SKM-1 treated with dmso at 0.1 percent for 144 hours (cell line): ENCODE data around the gene APOBEC3H.

Experiments
- DNase-seq: peaks from one replicate; lab custom pipeline; 2025; ENCODE audit not compliant: unreplicated experiment; lab: John Stamatoyannopoulos, UW

Gene APOBEC3H

DNA sequence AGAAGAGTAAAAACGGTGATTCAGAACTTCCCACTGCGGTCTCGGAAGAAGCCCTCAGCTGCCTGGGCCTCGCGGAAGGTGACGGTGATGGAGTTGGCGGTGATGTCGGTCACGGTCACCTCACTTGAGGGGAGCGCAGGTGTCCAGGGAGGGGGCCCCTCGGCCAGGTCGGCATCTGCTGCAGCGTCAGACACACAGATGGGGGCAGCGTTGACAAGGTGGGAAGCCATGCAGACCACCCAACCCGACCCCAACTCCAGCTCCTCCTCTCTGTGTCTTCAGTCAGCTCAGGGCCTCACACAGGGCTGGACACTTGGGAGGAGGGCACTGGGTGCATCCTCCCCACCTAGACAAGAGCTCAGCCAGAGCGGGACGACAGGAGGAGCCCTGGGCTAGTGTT lies 36.8 kb downstream of the APOBEC3H start:
- no peak for DNase-seq

DNA sequence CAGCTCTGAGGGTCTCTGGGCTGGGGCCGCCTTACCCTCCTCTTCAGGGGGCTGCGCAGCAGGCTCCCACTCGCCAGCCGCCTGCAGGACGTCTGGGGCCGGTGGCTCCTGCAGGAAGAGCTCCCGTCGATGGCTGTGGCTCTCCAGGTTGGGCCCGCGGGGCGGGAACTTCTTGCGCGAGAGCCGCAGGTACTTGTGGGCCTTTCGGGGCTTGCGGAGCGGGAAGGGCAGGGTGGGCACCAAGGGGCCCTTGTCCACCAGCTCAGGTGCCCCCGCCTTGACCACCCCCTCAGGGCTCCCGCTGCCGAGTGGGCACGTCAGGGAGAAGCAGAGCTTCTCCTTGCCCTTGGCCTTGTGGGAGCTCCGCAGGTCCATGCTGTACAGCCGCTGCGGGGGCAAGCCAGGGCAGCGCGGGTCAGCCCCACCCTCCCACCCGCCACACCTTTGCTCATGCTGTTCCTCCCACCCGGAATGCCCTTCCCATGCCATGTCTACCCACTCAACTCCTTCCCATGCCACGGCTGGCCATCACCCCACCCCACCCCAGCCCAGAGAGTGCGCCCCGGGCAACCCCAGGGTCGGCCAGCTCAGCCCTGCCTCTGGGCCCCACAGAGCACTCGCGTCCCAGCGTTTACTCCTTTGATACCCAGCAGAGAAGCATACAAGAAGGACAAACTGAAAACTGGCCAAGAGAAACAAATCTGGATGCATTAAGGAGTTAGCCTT lies 37.5 kb downstream of the APOBEC3H start:
- DNase-seq, result no peak

DNA sequence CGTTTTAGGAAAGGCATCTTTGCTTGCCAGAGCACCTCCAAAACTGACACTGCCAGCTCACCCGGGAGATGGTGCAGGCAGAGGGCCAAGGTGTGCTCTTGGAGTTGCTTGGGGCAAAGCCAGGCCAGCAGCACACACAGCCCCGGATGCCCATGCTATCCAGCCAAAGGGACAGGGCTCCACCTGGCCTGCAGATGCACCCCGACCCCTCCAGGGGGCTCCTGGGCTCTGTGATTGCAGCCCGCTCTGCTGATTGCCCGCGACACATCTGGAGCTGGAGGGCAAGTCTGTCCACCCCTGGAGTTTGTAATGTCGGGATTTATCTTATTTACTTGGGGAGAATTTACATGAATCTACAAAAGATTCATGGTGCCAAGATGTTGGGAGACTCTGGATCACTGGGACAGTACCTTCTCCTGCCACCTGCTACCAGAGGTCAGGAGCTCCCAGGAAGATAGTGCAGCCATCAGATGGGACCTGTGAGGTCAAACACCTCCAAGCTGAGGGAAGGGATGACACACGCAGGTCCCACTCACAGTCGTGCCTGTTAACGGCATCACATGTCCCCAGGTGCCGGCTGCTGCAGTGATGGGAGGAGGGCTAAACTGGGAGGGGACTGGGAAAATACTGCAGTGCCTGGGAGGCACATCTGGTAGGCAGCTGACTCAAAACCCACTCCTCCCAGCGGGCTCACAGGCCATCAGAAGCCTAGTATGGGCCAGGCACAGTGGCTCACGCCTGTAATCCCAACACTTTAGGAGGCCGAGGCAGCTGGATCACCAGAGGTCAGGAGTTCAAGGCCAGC lies 38.2 kb downstream of the APOBEC3H start:
- DNase-seq, result no peak

DNA sequence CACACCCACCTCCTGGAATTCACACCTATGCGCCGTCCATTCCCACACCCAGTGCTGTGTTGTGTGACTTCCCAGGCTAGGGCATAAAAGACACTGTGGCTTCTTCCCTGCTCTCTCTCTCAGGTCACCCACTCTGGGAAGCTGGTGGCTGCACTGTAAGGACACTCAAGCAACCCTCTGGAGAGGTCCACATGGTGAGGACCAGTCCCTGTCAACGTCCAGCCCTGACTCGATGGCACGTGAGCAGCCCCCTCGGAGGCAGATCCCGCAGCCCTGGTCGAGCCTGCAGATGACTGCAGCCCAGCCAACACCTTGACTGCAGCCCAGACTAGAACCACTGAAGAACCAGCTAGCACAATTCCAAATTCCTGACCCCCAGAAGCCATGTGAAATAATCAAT lies 39.3 kb downstream of the APOBEC3H start:
- DNase-seq, result no peak

DNA sequence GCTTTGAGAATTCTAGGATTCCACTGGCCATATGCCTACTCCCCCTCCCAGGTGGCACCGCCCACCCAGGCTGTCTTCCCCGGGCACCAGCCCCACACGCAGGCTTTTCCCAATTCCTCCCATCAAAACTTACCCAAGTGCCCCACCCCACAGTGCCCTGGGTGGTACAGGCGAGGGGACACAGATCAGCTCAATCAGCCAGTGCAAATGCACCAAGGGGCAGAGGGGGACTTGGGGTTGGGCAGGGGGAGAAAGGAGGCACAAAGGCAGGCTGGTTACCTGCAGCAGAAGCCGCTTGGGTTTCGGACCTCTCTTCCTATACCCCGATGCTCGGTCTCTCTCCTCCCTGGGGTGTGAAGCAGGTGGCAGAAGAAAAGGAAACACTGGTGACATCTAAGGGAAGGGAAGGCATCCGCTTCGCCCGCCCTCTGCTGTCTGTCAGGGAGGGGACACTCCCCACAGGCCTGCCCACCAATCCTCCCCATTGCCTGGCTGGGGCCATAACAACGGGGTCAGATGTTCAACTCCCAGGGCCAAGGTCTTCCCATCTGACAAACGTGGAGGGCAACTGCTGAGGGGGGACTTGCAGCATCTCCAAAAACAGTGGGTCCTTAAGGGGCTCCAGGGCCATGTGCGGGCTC lies 41.4 kb downstream of the APOBEC3H start:
- no peak for DNase-seq

DNA sequence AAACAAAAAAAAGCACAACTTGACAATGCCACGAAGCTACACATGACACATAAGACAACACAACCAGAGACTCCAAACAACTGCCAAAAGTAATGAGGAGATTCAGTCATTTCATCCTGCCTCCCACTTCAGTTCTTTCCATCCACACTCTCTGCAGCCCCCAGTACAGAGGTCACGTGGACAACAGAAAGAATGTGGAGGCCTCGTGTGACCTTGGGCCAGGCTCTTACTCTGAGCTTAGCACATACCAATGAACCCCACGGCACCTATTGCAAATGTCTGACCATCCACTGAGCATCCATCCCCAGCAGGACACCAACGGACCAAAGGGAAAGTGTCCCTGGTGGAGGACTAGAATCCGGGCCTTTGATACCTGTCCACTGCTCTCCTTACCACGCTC lies 42.9 kb downstream of the APOBEC3H start:
- no peak for DNase-seq

DNA sequence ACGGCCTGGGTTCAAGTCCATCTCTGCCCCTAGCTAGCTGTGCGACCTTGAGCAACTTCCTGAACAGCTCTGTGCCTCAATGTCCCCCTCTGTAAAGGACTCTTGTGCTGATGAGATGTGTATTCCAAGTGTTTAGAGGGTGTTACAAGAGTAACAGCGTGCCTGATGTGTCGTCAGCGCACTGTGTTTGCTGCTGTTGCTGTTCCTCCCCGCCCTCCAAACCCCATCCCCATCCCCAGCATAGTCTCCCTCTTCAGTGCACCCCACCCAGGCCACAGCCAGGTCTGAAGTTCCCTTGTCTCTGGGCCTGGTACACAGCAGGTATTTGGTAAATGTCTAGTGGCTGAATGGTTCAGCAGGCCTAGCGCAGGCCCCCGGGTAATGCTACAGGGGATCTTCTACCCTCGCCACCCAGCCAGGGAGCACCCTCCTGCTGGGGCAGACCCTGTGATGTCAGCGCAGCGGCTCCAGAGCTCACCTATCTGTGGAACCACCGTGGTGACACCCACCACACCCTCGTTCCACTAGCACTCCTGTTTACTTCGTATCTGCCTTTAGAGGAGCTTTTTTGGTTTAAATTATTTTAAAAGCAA lies 45.1 kb downstream of the APOBEC3H start:
- no peak for DNase-seq

DNA sequence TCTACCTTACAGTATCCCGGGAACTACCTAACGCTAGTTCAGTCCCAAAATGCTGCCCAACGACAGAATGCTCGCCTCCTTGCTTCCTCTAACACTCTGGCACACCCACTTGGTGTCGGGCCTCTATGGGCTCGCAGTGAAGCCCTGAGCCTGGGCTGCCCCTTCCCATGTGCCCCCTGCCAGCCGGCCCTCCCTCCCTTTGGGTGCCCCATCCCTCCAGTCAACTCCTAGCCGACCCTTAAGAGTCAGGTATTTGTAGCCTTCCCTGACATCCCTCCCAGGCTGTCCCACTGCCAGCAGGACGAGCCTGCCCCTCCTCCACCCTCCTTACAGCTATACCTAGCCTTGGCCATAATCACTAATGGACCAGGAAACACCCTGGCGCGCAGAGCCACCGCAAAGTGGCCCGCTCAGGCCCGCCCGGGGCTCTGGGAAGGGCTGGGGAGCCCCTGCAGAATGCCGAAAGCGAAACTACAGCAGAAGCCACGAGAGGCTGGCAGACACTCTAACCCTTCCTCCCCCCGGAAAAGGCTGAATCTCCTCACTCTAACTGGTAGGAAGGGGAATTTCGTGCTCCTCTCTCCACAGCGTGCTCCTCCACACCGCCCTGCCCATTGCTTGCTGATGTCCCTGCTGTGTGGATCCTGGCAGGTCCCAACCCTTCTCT lies 47.2 kb downstream of the APOBEC3H start:
- DNase-seq, result no peak

DNA sequence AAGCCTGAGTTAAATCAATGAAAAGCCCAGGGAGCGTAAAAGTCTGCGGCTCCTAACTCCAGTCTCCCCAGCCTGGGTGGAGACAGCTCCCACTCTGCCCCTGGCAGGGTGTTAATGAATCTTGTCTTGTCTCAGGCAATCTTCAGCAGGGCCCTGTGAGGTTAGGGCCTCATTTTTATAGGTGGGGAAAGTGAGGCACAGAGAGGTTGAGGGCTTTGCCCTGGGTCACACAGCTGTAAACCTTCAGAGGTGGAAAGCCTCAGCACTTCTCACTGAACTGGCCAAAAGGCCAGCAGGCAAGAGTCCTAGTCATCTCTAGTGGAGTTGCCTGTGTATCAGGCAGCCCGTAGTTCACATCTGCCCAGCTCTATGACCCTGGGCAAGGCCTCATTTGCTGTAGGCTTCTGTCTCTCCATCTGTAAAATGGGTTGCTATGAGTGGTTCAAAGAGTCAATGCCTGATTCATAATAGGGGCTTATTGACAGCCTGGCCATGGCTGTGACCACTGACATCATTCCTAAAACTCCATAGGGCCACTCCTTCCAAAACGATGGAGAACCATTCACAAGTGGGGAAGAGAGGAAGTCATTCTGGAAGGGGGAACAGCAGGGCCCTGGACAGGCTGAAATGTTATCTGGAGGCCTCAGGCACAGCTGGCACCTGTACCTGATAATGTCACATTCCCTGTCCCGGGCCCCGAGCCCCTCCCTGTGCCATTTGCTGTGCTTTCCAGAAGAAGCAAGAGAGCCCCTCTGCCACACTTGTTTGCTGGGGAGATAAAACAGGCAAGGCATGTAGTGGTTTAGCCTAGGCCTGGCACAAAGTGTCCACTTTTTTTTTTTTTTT lies 49.4 kb downstream of the APOBEC3H start:
- no peak for DNase-seq

DNA sequence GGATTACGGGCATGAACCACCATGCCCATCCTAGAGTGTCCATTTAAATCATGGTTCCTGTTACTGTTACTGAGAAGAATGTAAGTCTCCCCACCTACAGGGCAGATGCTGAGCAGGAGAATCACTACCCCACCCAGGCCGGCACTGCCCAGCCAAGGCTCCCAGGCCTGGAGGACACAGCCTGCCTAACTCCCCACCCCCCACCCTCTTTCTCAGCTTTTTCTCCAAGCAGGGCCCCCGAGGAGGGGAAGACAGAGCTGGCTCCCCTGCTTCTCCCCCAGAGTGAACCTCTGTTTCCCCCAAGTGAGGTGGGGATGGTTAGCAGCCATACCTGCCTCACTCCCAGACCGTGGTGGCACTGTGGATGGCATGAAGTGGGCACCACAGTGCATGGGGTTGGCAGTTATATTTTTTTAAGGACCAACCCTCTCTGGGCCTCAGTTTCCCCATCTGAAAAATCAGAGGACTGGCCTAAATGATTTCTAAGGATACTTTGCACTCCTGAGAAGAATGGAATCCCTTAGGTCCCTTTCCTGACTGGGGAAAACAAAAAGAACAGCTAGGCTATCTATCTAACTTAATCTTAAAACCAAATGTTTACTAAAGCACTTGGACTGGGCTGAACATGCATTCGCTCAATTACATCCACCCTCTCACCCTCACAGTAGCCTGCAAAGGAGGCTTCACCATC lies 50.4 kb downstream of the APOBEC3H start:
- no peak for DNase-seq

DNA sequence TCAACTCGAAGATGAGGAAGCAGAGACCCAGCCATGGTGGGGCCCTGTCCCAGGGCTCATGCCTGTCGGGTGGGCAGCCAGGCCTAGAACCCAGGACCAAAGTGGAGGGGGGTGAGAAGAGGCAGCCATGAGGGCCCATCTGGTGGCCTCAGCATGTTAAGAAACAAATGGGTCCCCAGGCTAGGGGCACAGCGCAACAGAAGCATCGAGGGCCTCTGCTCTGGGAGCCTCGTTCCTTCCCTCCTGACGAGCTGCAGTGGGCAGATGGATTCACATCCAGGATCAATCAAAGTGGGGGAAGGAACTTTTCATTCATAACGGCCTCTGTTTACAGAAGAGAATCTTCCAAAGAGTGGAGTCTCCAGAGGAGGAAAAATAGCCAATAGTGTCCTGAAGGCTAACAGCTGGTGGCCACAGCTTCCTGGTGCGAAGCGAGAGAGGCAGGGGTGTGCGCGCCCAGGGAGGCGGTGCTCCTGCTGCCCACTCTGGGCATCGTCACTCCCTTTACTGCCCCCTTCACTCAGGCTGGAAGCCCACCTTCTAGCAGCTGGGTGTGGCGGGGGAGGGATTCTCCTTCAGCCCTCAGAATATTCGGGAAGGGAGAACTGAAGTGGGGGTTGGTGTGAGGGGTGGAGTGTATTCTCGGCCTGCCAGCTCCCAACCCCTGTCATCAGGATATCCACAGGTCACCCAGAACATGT lies 51.1 kb downstream of the APOBEC3H start:
- no peak for DNase-seq

DNA sequence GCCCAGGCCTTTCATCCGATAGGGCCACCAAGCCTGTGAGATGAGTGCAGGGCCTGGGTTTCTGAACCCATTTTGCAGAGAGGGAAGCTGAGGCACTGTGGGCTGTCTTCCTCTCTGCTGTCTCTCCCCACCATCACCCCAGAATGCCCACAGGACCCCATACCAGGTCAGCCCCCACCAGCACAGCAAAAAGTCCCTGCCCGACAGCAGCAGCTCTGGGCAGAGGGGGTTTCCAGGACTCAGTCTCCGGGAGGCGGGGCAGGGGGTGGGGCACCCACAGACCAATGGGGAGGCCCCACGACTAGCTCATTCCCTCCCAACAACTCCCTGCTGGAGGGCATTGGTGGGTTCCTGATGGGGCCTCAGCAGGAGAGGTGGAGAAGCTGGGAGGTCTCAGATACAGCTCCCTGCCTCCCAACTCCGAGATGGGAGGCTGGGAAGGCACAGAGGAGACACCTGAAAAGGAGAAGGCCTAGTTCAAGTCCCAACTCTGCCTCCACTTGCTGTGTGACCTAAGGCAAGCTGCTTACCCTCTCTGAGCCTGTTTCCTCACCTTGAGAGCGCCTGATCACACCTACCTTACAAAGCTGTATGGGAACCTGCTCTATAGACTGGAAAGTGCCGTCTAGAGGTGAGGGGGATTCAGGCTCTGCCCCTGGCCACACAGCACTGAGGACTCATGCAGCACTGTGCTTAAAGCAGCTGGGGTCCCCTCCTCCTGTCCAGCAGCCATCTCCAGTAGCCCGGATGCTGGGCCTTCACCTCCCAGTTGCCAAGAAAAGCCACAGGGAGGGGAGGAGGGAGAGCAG lies 51.9 kb downstream of the APOBEC3H start:
- DNase-seq, result no peak

DNA sequence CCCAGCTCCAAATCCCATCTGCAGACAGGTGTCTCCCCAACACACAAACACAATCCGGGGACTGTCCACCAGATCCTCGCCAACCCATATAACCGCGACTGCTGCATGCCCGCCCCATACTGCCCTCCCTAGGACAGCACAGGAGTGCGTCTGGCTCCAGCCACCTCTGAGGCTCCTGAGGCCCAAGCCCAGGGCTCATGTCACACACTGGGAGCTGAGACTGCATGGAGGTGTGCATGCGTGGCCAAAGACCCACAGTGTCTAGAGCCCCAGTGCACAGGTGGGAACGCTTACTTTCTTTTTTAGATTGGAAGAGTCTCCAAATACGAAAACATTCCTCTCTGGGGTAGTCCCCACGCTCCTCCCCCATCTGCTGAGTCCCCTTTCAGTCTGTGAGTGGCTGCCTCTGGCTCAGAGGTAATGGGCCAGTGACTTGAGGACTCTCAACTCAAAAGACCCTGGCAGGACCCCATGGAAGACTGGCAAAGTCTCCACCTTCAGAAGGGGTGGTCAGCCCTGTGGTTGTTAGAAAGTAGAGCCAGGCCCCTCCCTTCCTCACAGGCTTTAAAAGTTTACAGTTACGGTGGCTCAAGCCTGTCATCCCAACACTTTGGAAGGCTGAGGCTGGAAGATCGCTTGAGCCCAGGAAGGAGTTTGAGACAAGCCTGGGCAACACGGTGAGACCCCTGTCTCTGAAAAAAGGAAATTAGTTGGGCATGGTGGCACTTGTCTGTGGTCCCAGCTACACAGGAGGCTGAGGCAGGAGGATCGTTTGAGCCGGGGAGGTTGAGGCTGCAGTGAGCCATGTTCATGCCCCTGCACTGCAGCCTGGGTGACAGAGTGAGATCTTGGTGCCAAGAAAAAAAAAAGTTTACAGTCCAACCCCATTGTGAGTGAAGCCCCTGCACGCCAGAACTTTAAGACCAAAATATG lies 53.1 kb downstream of the APOBEC3H start:
- no peak for DNase-seq

DNA sequence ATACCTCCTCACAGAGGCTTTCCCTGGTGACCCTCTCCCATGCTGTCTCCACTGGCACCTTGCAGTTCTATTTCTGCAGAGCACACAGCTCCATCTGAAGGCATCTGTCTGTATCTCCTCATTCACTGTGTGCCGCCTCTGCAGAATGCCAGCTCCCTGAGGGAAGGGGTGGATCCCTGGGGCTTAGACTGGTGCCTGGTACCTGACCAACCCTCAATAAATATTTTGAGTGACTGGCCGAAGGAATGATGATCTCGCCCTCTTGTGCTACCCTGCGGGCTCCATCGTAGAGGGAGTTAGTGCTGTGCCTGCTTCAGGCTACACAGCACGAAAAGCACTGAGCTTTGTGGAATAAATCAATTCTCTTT lies 53.8 kb downstream of the APOBEC3H start:
- DNase-seq, result no peak

DNA sequence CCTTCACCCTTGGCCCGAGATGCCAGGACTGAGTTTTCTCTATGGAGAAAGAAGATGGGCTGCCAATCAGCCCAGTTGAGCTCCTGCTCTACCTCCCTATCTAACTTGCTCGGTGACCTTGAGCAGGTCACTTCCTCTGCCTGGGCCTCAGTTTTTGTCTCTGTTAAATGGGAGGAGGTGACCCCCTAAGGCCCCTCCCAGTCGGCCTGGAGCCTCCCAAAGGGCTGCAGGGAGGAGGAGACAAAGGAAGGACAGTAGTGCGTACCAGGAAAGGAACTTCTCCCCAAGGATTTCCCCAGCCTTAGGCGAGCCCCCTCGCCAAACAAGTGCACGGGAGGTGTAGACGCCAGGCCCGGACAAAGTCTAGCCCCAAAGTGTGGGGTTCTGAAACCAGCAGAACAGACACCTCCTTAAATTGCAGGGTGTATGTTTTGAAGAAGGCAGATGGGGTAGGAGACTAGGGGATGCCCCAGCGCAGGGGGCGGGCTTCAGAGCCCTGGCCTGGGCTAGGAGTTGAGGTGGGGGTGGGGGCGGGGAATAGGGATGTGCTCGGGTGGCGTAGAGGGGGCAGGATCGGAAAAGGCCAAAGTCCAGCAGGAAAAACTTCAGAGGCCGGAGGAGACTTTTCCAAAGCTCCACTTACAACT lies 54.4 kb downstream of the APOBEC3H start:
- DNase-seq, result no peak

DNA sequence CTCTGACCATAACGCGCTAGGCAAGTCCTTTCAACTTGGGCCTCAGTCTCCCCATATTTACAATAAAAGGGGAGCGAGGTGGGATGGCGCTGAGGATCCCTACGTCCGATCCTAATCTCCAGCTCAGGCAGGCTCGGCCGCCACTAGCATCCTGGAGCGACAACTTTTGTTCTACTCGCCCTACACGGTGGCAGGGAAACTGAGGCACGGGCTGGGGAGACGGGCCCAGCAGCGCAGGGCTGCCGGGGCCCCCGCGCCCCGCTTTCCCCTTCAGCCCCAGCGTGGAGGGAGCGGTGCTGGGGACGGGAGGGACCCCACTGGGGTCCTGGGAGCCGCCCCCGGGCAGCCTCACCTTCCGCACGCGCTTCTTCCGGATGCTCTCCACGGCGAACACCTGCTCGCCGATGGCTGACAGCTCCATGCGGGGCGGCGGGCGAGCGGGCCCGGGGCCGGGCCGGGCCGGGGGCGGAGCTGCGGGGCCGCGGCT lies 55.0 kb downstream of the APOBEC3H start:
- DNase-seq, result no peak
